RPMI8226 (cell line): ENCODE data around the gene LRRC73.
"Not testable (repeated sequence)": the region's sequence is repeated elsewhere in the genome, so short reads cannot be mapped to it uniquely, and the experiment has no call there.

Experiments
- DNase-seq: peaks from one replicate; pipeline ENCODE4 v3.0.0-alpha.2; 2015

Gene LRRC73, protein sequence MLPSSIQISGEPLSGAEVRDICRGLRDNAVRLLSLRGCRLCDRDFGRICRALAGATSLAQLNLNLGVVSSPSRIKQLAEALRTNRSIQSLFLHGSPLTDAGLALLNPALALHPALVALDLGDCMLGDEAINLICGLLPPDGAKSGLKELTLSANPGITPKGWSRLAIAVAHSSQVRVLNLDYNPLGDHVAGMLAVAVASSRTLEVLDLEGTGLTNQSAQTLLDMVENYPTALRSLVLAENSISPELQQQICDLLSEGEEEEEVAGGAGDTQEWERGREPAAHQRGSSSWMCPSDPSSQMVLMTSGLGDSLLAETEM

GRCh38 chr6:43509984-43510826, at the start of gene LRRC73:
TSS of gene LRRC73 (minus strand) at chr6:43510346. CDS start at chr6:43509785, 561 bp downstream.
- DNase-seq, result peak; percentile 85

- no peak for DNase-seq
Observed at GRCh38 chr6:43559328-43559727, 49.2 kb upstream of the LRRC73 start.

DNA sequence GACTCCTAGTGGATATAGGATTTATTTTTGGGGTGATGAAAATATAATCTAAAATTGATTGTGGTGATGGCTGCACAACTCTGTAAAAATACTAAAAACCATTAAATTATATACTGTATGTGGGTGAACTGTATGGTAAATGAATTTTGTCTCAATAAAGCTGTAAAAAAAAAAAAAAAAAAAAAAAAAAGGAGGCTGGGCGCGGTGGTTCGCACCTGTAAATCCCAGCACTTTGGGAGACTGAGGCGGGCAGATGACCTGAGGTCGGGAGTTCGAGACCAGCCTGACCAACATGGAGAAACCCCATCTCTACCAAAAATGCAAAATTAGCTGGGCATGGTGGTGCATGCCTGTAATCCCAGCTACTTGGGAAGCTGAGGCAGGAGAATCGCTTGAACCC, 47.5 kb upstream of the LRRC73 start:
- not testable (repeated sequence) for DNase-seq

- no peak for DNase-seq
Observed at GRCh38 chr6:43547222-43547621, 37.1 kb upstream of the LRRC73 start.

GRCh38 chr6:43544461-43544860, 34.3 kb upstream of the LRRC73 start:
- no peak for DNase-seq

DNA sequence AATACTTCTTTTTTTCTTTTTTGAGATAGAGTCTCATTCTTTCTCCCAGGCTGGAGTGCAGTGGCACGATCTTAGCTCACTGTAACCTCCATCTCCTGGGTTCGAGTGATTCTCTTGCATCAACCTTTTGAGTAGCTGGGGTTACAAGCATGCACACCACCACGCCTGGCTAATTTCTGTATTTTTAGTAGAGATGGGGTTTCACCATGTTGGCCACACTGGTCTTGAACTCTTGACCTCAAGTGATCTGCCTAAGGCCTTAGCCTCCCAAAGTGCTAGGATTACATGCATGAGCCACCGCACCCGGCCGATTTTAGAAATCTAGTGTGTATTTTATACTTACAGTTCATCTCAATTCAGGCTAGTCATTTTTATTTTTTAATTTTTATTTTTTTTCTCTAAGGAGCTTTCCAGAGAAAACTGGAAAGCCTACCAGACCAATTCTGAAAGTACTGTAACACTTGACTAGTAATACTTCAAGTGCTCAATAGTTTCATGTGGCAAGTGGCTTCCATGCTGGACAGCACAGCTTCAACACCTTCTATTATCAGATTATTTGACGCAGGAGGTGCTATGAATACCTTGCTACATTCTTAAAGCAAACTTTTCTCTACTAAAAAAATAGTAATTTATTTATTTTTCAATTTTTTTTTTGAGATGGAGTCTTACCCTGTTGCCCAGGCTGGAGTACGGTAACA, 31.8 kb upstream of the LRRC73 start:
- no peak for DNase-seq

- DNase-seq, result no peak
Observed at GRCh38 chr6:43540507-43540906, 30.4 kb upstream of the LRRC73 start.

- not testable (repeated sequence) for DNase-seq
Observed at GRCh38 chr6:43539409-43539808, 29.3 kb upstream of the LRRC73 start.

- DNase-seq, result not testable (repeated sequence)
Observed at GRCh38 chr6:43538986-43539385, 28.8 kb upstream of the LRRC73 start.

DNA sequence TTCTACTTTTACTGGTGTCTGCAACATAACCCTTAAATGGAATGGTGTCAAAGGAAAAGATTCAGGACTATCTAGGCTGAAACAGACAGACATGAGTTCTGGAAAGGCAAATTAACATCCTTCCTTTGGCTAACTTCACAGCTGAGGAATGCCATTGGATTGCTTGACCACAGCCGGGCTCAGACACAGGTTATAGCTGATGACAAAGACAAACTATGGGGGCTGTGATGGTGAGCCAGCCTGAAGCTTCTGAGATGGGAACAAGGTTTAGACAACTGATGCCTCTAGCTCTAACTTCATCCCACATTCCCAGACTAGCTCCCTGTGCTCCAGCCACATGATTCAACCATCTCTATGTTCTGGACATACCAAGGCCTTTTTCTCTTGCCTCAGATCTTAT, 22.1 kb upstream of the LRRC73 start:
- no peak for DNase-seq

- no peak for DNase-seq
Observed at GRCh38 chr6:43524483-43524961, 14.4 kb upstream of the LRRC73 start.

DNA sequence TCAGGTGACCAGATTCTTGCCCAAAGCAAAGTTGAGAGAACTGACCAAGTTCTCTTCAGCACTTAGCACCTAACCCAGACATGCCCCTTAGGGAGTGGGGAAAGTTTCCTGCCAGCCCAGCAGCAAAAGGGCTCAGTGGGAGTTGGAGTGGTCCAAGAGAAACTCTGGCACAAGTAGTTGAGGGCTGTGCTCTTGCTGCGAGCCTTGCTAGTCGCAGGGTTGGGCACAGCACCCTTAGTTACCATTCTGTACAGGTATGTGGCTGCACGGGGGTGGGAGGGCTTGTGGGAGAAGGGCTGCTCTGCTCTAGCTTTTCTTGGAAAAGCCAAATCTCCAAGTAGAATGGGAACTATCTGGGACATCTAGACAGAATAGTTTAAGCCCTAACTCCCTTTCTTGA, 13.1 kb upstream of the LRRC73 start:
- no peak for DNase-seq

GRCh38 chr6:43522547-43523261, 12.6 kb upstream of the LRRC73 start:
- no peak for DNase-seq

- DNase-seq, result no peak
Observed at GRCh38 chr6:43521836-43522235, 11.7 kb upstream of the LRRC73 start.

- no peak for DNase-seq
Observed at GRCh38 chr6:43520097-43520496, 10.0 kb upstream of the LRRC73 start.

- no peak for DNase-seq
Observed at GRCh38 chr6:43517505-43518357, 7.6 kb upstream of the LRRC73 start.

- DNase-seq, result peak; percentile 99
Observed at GRCh38 chr6:43516697-43517504, 6.8 kb upstream of the LRRC73 start, which contains the start of the genes POLR1C and YIPF3. TSS of gene POLR1C (plus strand) at chr6:43517089. CDS start at chr6:43517110, 21 bp downstream. TSS of gene YIPF3 (minus strand) at chr6:43516926. CDS start at chr6:43516807, 119 bp downstream.

- no peak for DNase-seq
Observed at GRCh38 chr6:43516367-43516696, 6.2 kb upstream of the LRRC73 start.

DNA sequence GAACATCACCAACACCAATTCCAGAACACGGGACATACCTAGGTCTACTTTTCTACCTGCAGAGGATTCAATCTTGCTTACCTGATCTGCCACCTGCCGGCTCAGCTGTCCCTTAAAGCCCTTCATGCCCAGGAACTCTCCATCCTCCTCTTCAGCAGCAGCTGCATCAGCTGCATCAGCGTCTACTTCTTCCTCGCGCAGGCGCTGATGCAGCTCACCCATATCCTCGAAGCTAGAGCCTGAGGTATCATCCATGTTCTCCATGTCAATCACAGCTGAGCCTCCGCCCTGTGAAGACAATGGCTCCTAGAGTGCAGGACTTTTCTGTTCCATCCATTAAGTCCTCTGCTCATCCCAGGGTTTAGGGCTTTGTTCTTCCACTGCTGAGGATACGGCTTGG, 5.7 kb upstream of the LRRC73 start:
- DNase-seq, result no peak

- no peak for DNase-seq
Observed at GRCh38 chr6:43511824-43512415, 1.8 kb upstream of the LRRC73 start.
